NCI-H82 treated with DMSO at 0.1 percent for 48 hours (cell line): ENCODE data around the gene NSL1.
A peak's percentile ranks its signal among the peaks of the same experiment; 100 is the strongest.
"Not testable (repeated sequence)": the region's sequence is repeated elsewhere in the genome, so short reads cannot be mapped to it uniquely, and the experiment has no call there.

Source experiments
- DNase-seq: peaks from one replicate; lab custom pipeline; 2025; ENCODE audit not compliant: unreplicated experiment; lab: John Stamatoyannopoulos, UW

Gene NSL1

GRCh38 chr1:212712451-212713303, 78.9 kb downstream of the NSL1 start:
- no peak for DNase-seq

DNA sequence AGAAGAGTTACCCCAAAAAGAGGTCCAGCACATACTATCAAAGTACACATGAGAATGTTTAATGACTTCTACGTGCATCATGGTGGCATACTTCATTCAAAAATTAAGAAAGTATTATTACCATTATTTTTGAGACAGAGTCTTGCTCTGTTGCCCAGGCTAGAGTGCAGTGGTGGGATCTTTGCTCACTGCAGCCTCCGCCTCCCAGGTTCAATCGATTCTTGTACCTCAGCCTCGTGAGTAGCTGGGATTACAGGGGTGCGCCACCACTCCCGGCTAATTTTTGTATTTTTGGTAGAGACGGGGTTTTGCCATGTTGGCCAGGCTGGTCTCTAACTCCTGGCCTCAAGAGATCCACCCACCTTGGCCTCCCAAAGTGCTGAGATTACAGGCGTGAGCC, 79.6 kb downstream of the NSL1 start:
- not testable (repeated sequence) for DNase-seq

DNA sequence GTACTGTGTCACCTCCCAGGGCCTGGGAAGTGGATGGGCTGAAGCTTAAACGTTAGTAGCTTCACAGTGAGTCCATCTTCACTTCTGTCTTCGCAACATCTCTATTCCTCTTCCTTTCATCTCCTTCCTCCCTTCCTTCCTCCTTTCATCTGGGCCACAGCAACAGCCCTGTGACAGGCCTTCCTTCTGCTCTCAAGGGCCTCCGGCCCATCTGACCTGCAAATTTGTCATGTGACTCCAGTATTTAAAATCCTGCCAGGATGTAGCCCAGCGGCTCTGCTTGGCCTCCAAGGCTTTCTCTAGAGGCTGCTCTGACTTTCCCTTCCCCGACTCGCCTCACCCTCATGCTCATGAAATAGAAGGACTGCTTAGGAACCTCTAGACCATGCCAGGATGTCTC, 81.0 kb downstream of the NSL1 start:
- DNase-seq = no peak

DNA sequence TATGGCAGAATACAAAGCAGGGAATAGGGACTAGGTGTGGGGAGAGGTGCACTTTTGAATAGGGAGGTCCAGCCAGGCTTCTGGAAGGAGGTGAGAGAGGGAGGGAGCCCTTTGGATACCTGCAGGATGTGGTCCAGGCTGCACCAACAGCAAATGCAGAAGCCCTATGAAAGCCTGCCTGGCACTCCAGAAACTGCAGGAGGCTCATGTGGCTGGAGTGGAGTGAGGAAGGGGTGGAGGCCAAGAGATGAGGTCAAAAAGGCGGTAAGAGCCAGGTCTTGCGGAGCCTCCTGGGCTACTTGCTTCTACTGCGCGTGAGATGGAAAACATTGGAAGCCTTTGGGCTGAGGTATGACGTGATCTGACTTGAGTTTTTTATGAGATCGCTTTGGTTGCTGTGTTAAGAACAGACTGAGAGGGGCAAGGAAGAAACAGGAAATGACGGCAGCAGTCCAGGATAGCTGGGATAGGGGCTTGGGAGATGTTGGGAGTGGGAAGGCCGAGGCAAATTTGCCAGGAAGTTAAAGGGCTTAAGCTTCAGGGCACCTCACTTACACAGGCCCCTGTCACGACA, 87.5 kb downstream of the NSL1 start:
- DNase-seq = no peak

DNA sequence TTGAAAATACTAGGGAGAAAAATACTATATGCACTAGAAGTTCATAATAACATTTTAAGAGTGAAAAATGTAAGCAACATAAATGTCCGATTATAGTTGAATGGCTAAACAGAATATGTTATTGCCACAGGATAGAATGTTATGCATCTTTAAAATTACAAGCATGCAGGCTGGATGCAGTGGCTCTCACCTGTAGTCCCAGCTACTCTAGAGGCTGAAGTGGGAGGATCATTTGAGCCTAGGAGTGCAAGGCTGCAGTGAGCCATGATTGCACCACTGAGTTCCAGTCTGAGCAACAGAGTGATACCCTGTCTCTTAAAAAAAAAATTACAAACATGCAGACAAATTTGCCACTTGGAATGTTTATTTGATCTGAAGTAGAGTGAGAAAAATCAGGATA, 88.9 kb downstream of the NSL1 start:
- DNase-seq = no peak

DNA sequence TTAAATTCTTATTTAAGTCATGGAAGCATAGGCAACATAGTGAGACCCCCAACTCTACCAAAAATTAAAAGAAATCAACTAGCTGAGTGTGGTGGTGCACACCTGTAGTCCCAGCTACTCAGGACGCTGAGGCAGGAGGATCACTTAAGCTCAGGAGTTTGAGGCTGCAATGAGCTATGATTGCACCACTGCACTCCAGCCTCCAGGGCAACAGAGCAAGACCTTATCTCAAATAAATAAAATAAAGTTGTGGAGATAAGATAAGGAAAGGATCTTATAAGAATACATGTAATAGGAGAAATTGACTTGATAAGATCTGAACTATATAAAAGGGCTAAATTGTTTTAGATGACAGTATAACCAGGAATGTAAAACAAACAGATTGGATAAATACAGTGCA, 89.7 kb downstream of the NSL1 start:
- no peak for DNase-seq

GRCh38 chr1:212700892-212701819, 90.4 kb downstream of the NSL1 start:
- DNase-seq = peak; percentile 33

- DNase-seq = no peak
Measured at GRCh38 chr1:212700223-212700891, 91.2 kb downstream of the NSL1 start.

GRCh38 chr1:212699625-212700222, 91.9 kb downstream of the NSL1 start, which contains the start of gene BATF3:
TSS of gene BATF3 (minus strand) at chr1:212699840. CDS start at chr1:212699762, 78 bp downstream.
- DNase-seq = peak; percentile 37

- peak; percentile 46 for DNase-seq
Measured at GRCh38 chr1:212699104-212699624, 92.4 kb downstream of the NSL1 start.

GRCh38 chr1:212698467-212699103, 93.0 kb downstream of the NSL1 start:
- no peak for DNase-seq

DNA sequence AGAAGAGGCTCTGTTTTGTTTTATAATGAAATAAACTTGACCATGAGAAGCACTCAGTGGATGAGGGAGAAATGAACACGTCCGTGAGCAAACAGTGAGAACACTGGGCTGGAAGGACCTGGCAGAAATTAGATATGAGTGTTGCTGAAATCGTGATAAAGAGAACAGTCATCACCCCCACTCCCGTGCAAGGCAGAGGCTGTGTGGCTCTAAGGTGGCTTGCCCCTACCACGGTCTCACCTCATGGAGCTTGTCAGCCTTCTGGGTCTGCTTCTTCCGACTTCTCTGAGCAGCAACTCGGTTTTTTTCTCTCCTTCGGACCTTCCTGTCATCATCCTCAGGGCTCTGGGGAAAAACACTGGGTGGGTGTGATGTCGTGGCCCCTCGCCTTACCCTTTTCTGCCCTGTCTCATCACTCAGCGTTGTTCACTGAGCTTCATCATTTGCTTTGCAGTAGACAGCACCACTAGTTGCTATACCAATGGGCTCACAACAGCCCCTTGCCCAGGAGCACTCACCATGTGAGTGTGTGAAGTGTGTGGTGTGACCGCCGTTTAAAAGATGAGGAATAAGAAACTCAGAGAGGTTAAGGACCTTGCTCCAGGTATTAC, 94.8 kb downstream of the NSL1 start:
- no peak for DNase-seq

- DNase-seq = no peak
Measured at GRCh38 chr1:212692774-212693644, 98.6 kb downstream of the NSL1 start.

DNA sequence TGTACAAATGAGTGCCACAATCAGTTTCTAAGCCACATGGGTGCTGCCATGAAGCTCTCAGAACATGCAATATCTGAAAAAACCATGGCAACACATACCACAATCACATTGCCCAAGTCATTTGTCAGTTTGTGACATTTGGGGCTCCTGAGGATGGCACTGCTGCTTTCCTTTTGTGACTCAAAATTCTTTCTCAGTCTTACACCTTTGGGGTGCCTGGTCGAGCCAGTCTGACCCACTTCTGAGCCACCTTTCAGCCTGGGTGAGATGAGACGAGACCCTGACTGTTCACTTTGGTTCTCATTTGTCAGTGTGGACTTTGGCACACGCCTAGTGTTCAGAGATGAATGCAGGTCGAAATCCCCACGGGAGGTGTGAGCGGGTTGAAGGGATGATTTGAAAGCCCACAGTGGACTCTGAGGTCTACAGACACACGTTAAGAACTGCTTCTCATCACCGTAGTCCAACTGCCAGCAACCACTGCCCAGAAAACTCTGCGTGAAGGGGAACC, 100.0 kb downstream of the NSL1 start:
- DNase-seq = no peak

DNA sequence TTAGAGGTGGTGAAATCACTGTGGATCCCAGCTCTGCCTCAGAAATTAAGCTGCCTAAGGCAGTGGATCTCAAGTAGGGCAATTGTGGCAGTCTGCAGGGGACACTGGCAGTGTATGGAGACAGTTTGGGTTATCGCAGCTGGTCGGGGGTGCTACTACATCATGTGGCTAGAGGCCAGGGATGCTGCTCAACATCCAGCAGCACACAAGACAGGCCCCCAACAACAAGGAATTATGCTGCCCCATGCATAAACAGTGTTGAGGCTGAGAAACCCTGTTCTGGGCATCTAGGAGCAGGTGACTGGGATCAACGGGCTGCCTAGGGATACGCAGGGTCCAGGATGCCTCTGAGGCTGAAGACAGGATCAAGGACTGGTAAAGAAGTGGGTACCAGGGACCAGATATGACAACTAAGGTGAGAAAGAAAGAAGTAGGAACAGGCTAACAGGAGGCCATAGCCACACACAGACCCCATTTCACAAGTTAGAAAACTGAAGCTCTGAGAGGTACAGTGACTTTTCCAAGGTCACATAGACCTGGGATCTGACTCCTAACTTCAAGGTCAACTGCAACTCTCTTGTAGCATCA, 100.7 kb downstream of the NSL1 start:
- DNase-seq = no peak

- no peak for DNase-seq
Measured at GRCh38 chr1:212689758-212690529, 101.6 kb downstream of the NSL1 start.

DNA sequence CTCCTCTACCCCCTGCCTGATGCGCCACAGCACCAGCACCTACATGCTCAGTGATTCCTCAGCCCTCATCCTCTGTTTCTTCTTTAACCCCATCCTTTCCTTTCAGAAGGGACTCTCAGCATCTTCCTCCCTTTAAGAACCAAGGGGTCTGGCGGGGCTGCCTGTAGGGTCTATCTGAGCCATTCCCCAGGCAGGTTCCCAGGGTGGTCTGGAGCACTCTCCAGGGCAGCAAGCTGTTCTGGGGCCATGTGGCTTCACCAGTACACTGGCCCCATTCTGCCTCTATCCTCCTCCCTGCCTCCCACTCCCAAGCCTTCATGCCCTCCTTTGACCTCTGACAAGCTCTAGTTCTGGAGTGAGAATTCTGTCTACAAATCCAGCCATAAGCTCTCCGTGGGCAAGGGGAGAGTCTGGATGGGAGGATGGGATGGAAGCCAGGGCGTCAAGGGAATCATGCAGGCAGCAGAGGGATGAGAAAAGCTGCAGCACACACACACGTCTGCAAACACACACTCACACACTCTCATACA, 102.3 kb downstream of the NSL1 start:
- DNase-seq = no peak
